Heart right ventricle (tissue), 16 donors: Measurements from ENCODE around the gene POLR3K. TPM values are rescaled to one million over a fixed set of nuclear protein-coding genes. Genes with fewer than 3 reads are reported as not detected.
A peak's percentile ranks its signal among the peaks of the same experiment; 100 is the strongest.
"Not testable (repeated sequence)": the region's sequence is repeated elsewhere in the genome, so short reads cannot be mapped to it uniquely, and the experiment has no call there.

ENCODE experiments used
- ATAC-seq, 8 donors: fragments of 200-7000 bp; cut with Tn5 transposase; one replicate each; pipeline ENCODE4 v1.9.1; 2020; ENCODE audit warnings: mild to moderate bottlenecking in 8 of 8, moderate library complexity in 8 of 8, moderate number of reproducible peaks in 1 of 8
- DNase-seq, 2 donors: peaks; one replicate each; pipeline ENCODE4 v3.0.0-alpha.2; 2020
- H3K27ac ChIP-seq, 10 donors: fragments of 200-600 bp; sonication (generic) in 2 of 10; one replicate each; pipeline versions ENCODE4 v1.5.0 to v1.8.0; 2020 to 2022; ENCODE audit warnings: mild to moderate bottlenecking in 3 of 10
- H3K27me3 ChIP-seq, 7 donors: fragments of 200-600 bp; one replicate each; pipeline ENCODE4 v1.8.0; 2021 to 2022; ENCODE audit warnings: mild to moderate bottlenecking in 2 of 7
- H3K36me3 ChIP-seq, 9 donors: fragments of 200-600 bp; sonication (generic) in 1 of 9; one replicate each; pipeline versions ENCODE4 v1.5.0 to v1.8.0; 2020 to 2022; ENCODE audit warnings: mild to moderate bottlenecking in 2 of 9
- H3K4me1 ChIP-seq, 9 donors: fragments of 200-600 bp; sonication (generic) in 1 of 9; one replicate each; pipeline versions ENCODE4 v1.5.0 to v1.8.0; 2020 to 2022; ENCODE audit warnings: mild to moderate bottlenecking in 4 of 9
- H3K4me3 ChIP-seq, 10 donors: fragments of 200-600 bp; sonication (generic) in 2 of 10; one replicate each; pipeline versions ENCODE4 v1.5.0 to v1.8.0; 2020 to 2022; ENCODE audit warnings: mild to moderate bottlenecking in 7 of 10, moderate library complexity in 2 of 10
- H3K9me3 ChIP-seq, 11 donors: fragments of 200-600 bp in 10 of 11; sonication (generic) in 2 of 11; one replicate each; pipeline versions ENCODE4 v1.5.0 to v1.8.0; 2013 to 2022; ENCODE audit warnings: mild to moderate bottlenecking in 2 of 11, control low read depth in 1 of 11, moderate library complexity in 1 of 11
- WGBS, 2 donors: extraction: QIAGEN DNeasy Blood & Tissue Kit; methylation state at CpG; one replicate each; pipeline ENCODE4 v1.1.7; 2013; ENCODE audit warnings: inconsistent platforms in 1 of 2; 5-methylcytosine and 5-hydroxymethylcytosine counted together
- intact Hi-C, 10 donors: fragments of 100-400 bp; cut with DNase I; formaldehyde crosslinking; loops; one replicate each; pipeline versions ENCODE4 v1.11.1 to v1.14.2; 2022
- polyA plus RNA-seq, 2 donors: library from polyadenylated mRNA; stranded (reverse); fragments of 200-250 nt; gene quantifications; one replicate each; pipeline ENCODE4 v1.2.3, GENCODE V29; 2013
- total RNA-seq, 10 donors: library from RNA; stranded (reverse); fragmentation: NEBNext Ultra II Directional in 3 of 10; extraction: Animal tissue kit (Norgen Biotek cat#: 25700) in 3 of 10; gene quantifications; one replicate each; pipeline versions ENCODE4 v1.2.1 to v1.2.4, GENCODE V29; 2021 to 2023
- TF ChIP-seq, protein P1 (sequence below), 9 donors: fragments of 200-600 bp; sonication (generic) in 2 of 9; IDR thresholded peaks; one replicate each; pipeline versions ENCODE4 v1.5.0 to v1.8.0; 2021 to 2022; ENCODE audit warnings: antibody characterized with exemption in 9 of 9, mild to moderate bottlenecking in 5 of 9, moderate library complexity in 1 of 9
- donor health status: Arrhythmogenic right ventricular cardiomyopathy.
- donor health status: ischemic (EF 13 %, LVEDD 7.1; RV severe dilation, severe dysfunction).
- donor health status: healthy with polysubstance abuse.
- donor health status: DM: no; HTN: yes; CAD: no.
- donor health status: DM: no; HTN: no; CAD: no.
- donor health status: ischemic (EF 25% LVEDD 6.9; RV normal size, moderate dysfunction).
- donor health status: ischemic (EF 25% LVEDD 5.7; RV mildly dilated, moderate dysfunction).
- donor health status: healthy.
- donor health status: DM: yes; HTN: yes; CAD: no.
- donor health status: Ischemic cardiomyopathy.
- donor health status: ischemic (EF 35%, LVEDD 5.7; RV mildly dilated, moderate dysfunction).
- donor health status: nonischemic (EF 11% LVEDD 7.7; RV severe dilation, severe dysfunction).
- donor health status: DM: yes; HTN: yes; CAD: no.
- donor health status: PGD.
- donor health status: ischemic (EF 29% LVEDD 5.4; RV normal size, mild dysfunction).
- donor health status: nonischemic (EF 23%, LVEDD 6.1; RV moderate dilation, normal function).

The POLR3K gene
- total and polyA plus RNA-seq, 12 donors: 6.7 to 19.2 (median 10.5) TPM

DNA sequence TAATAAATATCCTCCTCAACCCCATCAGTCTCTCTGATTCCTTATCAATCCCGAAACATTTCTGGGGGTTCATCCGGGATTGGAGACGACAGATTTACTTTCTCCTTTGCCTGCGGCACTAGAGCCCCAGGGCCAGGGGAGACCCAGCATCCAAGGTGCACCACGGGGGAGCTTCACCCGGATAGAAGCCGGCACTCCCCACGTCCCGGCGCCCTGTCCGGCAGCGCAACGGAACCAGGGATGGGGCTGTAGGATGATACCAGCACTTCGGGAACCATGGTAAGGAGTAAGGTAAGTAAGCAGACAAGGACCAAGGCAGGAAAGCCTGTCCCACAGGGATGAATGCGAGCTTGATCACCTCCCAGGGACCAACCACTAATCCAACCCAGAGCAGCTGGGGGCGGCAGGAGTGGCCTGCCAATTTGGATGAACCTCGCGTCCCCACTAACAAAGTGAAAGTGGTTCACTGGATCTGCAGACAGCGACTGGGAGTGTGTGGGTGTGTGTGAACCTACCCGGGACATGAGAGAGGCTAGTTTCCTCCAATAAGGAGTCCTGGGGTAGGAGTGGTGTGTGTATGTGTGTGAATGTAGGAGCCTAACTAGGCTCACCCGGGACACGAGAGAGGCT lies 11.9 kb downstream of the POLR3K start:
- H3K27ac ChIP-seq: no peak overlapping the region
- peak overlapping the region in 8 of 10 donors; percentile 14 to 44 (median 38) for H3K4me3 ChIP-seq
- H3K9me3 ChIP-seq: no peaks in the 10 kb centered on the region
- DNase-seq: no peak
- ATAC-seq: peak; percentile 29 to 74 (median 68)
- TF ChIP-seq, protein P1, sequence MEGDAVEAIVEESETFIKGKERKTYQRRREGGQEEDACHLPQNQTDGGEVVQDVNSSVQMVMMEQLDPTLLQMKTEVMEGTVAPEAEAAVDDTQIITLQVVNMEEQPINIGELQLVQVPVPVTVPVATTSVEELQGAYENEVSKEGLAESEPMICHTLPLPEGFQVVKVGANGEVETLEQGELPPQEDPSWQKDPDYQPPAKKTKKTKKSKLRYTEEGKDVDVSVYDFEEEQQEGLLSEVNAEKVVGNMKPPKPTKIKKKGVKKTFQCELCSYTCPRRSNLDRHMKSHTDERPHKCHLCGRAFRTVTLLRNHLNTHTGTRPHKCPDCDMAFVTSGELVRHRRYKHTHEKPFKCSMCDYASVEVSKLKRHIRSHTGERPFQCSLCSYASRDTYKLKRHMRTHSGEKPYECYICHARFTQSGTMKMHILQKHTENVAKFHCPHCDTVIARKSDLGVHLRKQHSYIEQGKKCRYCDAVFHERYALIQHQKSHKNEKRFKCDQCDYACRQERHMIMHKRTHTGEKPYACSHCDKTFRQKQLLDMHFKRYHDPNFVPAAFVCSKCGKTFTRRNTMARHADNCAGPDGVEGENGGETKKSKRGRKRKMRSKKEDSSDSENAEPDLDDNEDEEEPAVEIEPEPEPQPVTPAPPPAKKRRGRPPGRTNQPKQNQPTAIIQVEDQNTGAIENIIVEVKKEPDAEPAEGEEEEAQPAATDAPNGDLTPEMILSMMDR (IDR thresholded peaks at IDR 0.05): no peak
- peaks cover 0 to 7% (median 0%) of the 10 kb centered on the region in 9 donors for H3K4me1 ChIP-seq
- intact Hi-C loops: no loop called here
- WGBS, 2 donors: 85 to 88% methylated on average over 22 of the region's 22 CpGs
- peaks cover 0 to 36% (median 6%) of the 10 kb centered on the region in 9 donors for H3K36me3 ChIP-seq
- H3K27me3 ChIP-seq: no peaks in the 10 kb centered on the region

DNA sequence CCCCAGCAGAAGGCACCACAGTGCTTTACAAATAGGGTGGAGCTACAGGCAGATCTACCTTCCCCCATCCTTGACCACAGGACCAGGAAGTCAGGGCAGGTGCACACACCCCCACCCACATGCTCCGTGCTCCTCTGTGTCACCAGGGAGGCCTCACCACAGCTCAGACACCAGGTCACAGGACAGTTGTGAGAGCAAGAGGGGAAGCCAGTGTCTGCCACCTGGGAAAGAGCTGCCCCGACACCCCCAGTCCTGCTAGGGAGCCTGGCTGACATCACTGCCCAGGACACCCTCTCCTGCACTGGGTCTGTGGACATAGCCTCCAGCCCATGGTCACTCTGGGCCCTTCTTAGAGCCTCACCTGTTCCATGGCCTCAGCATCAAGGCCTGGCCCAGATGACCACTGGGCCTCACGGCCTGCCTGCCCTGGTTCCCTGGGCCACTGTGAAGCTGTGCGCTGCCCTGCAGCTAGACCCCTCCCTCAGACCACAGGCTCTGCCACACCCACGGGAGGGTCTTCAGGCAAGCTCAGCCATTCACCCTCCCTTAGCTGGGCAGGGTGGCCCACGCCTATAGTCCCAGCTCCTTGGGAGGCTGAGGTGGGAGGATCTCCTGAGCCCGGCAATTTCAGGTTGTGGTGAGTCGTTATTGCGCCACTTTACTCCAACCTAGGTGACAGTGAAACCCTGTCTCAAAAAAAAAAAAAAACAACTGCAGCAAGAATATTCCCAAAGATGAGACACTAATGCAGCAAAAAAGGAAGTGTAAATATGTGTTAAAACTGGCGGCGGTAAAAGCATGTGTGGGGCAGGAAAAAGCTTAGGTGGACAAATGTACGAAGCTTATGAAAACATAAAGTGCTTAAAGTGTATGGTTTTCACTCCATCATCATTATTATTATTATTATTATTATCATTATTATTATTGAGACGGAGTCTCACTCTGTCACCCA lies 14.2 kb downstream of the POLR3K start:
- intact Hi-C loops: no loop called here
- Histone ChIP-seq H3K27me3 (no peaks in the 10 kb centered on the region), H3K36me3 (peaks cover 0 to 12% (median 0%) of the 10 kb centered on the region in 9 donors), H3K4me1 (peaks cover 0 to 20% (median 0%) of the 10 kb centered on the region in 9 donors), H3K27ac (peak overlapping the region in 1 of 10 donors; percentile 42), H3K9me3 (no peaks in the 10 kb centered on the region), H3K4me3 (no peak overlapping the region)
- no peak for DNase-seq
- 91% methylated on average over 13 of the region's 13 CpGs for WGBS, 2 donors
- ATAC-seq: peak in 2 of 8 donors; percentile 9 to 11
- TF ChIP-seq, protein P1 (IDR thresholded peaks at IDR 0.05): no peak

DNA sequence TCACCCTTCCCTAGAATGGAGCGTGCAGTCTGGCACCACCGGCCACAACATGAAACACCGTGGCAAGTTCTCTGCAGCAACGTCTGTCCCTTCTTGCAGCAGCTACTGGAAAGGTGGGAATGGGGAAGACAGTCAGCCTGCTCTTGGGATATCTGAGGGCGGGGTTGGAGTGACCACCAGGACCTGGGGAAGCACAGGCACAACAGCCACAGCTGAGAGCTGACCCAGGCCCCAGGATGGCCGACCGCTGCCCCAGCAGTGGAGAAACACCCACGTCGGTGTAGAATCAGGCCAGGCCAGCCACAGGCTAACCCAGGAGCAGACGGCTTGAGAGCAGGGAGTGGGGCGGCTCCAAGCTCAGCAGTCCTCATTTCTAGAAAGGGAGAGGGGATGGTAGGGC lies 15.2 kb downstream of the POLR3K start:
- H3K36me3 ChIP-seq, DNase-seq, H3K27me3 ChIP-seq, H3K9me3 ChIP-seq, H3K4me3 ChIP-seq, H3K27ac ChIP-seq, ATAC-seq, intact Hi-C loops: not testable (repeated sequence)
- 81 to 94% methylated on average over 11 of the region's 11 CpGs for WGBS, 2 donors
- peaks cover 0 to 20% (median 0%) of the 10 kb centered on the region in 9 donors for H3K4me1 ChIP-seq

DNA sequence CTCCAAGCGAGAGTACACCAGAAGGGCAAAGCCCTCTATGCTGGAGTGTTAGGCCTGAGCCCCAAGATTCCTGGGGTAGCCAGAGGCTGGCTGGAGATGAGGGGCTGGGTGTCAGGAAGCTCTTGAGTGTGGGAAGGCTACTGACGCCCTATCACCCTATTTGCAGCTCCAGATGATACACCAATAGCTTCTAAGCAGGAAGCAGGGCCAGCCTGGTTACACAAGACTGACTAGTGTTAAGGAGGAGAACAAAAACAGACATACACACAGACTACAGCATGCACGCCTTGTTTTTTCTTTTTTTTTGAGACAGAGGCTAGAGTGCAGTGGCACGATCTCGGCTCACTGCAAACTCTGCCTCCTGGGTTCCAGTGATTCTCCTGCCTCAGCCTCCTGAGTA lies 15.9 kb downstream of the POLR3K start:
- Histone ChIP-seq H3K36me3 (peaks cover 0 to 4% (median 0%) of the 10 kb centered on the region in 9 donors), H3K27ac (no peak overlapping the region), H3K27me3 (no peaks in the 10 kb centered on the region), H3K4me3 (no peak overlapping the region), H3K9me3 (no peaks in the 10 kb centered on the region), H3K4me1 (peaks cover 0 to 20% (median 0%) of the 10 kb centered on the region in 9 donors)
- WGBS, 2 donors: 92% methylated on average over 5 of the region's 5 CpGs
- TF ChIP-seq, protein P1 (IDR thresholded peaks at IDR 0.05): no peak
- ATAC-seq (no peak), DNase-seq (no peak)
- intact Hi-C loops: no loop called here
